B cell (primary cell): ENCODE data around the gene CELF4.

ENCODE experiments used
- EZH2 ChIP-seq: IDR thresholded peaks from 2 replicates; pipeline ENCODE4 v1.6.1; 2012; ENCODE audit warnings: borderline replicate concordance, low read depth, mild to moderate bottlenecking, moderate library complexity, low read length; ENCODE audit not compliant: insufficient read depth, poor library complexity, severe bottlenecking
- TF ChIP-seq, protein P1 (sequence below): fragments of 200-600 bp; IDR thresholded peaks from one replicate; pipeline ENCODE4 v1.8.0; 2022; ENCODE audit warnings: antibody characterized with exemption, mild to moderate bottlenecking

GRCh38 chr18:37242826-37243560, 322.6 kb downstream of the CELF4 start:
- TF ChIP-seq, protein P1, sequence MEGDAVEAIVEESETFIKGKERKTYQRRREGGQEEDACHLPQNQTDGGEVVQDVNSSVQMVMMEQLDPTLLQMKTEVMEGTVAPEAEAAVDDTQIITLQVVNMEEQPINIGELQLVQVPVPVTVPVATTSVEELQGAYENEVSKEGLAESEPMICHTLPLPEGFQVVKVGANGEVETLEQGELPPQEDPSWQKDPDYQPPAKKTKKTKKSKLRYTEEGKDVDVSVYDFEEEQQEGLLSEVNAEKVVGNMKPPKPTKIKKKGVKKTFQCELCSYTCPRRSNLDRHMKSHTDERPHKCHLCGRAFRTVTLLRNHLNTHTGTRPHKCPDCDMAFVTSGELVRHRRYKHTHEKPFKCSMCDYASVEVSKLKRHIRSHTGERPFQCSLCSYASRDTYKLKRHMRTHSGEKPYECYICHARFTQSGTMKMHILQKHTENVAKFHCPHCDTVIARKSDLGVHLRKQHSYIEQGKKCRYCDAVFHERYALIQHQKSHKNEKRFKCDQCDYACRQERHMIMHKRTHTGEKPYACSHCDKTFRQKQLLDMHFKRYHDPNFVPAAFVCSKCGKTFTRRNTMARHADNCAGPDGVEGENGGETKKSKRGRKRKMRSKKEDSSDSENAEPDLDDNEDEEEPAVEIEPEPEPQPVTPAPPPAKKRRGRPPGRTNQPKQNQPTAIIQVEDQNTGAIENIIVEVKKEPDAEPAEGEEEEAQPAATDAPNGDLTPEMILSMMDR = no peak
- TF ChIP-seq EZH2 = no peak
